ENCODE results near the gene PTGR2.
"Not testable (repeated sequence)": the region's sequence is repeated elsewhere in the genome, so short reads cannot be mapped to it uniquely, and the experiment has no call there.

DNA sequence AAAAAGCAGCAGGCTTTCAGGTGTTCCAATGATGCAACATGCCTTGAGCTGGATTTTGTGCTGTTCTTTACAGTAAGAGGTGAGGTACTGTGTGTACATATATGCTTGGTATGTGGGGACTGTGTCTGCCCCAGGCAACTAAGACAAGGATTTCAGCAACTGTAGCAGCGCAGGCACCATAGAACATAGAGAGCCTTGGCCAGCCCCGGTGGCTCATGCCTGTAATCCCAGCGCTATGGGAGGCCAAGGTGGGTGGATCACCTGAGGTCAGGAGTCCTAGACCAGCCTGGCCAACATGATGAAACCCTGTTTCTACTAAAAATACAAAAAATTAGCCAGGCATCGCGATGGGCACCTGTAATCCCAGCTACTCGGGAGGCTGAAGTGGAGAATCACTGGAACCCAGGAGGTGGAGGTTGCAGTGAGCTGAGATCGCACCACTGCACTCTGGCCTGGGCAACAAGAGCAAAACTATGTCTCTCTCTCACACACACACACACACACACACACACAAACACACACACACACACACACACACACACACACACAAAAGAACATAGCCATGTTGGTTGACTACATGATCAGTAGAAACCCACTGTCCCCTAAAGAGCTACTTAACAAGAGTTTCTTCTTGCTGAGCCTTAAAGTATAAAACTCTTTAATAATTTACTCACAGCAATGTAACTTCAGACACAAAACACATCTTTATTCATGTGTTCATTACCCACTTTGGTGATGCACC, 13.2 kb upstream of the PTGR2 start:
- TF ChIP-seq, protein P1, sequence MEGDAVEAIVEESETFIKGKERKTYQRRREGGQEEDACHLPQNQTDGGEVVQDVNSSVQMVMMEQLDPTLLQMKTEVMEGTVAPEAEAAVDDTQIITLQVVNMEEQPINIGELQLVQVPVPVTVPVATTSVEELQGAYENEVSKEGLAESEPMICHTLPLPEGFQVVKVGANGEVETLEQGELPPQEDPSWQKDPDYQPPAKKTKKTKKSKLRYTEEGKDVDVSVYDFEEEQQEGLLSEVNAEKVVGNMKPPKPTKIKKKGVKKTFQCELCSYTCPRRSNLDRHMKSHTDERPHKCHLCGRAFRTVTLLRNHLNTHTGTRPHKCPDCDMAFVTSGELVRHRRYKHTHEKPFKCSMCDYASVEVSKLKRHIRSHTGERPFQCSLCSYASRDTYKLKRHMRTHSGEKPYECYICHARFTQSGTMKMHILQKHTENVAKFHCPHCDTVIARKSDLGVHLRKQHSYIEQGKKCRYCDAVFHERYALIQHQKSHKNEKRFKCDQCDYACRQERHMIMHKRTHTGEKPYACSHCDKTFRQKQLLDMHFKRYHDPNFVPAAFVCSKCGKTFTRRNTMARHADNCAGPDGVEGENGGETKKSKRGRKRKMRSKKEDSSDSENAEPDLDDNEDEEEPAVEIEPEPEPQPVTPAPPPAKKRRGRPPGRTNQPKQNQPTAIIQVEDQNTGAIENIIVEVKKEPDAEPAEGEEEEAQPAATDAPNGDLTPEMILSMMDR (IDR thresholded peaks at IDR 0.05) = not testable (repeated sequence)
- not testable (repeated sequence) for TF ChIP-seq ZFX (IDR thresholded peaks at IDR 0.05; ENCODE audit: borderline replicate concordance)
